Measurements from ENCODE around the gene XYLB.

- TF ChIP-seq TCF7L2 (IDR thresholded peaks at IDR 0.05; ENCODE audit: low read depth, low read length): no peak
- TF ChIP-seq, protein P1, sequence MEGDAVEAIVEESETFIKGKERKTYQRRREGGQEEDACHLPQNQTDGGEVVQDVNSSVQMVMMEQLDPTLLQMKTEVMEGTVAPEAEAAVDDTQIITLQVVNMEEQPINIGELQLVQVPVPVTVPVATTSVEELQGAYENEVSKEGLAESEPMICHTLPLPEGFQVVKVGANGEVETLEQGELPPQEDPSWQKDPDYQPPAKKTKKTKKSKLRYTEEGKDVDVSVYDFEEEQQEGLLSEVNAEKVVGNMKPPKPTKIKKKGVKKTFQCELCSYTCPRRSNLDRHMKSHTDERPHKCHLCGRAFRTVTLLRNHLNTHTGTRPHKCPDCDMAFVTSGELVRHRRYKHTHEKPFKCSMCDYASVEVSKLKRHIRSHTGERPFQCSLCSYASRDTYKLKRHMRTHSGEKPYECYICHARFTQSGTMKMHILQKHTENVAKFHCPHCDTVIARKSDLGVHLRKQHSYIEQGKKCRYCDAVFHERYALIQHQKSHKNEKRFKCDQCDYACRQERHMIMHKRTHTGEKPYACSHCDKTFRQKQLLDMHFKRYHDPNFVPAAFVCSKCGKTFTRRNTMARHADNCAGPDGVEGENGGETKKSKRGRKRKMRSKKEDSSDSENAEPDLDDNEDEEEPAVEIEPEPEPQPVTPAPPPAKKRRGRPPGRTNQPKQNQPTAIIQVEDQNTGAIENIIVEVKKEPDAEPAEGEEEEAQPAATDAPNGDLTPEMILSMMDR (IDR thresholded peaks at IDR 0.05): no peak
- TF ChIP-seq SIN3A (IDR thresholded peaks at IDR 0.05; ENCODE audit: borderline replicate concordance, insufficient read depth, low read depth, low read length): no peak
- no peak for TF ChIP-seq POLR2AphosphoS5 (IDR thresholded peaks at IDR 0.05; ENCODE audit: low read depth, low read length)
These were observed 19.5 kb downstream of the XYLB start for GRCh38 chr3:38366082-38366481.

Measured in Panc1 (cell line).